K562 (cell line): ENCODE measurements around the gene MKLN1. TPM values are rescaled to one million over a fixed set of nuclear protein-coding genes. Genes with fewer than 3 reads are reported as not detected.

ENCODE experiments used
- ATAC-seq: fragments of 200-7000 bp; cut with Tn5 transposase; 3 replicates; pipeline ENCODE4 v1.9.1; 2020; ENCODE audit warnings: moderate library complexity
- BruUV-seq: library from RNA; stranded (reverse); fragments of 400-500 nt; replicated peaks from 2 replicates; lab custom pipeline; 2021; lab: Mats Ljungman, UMichigan
- CTCF ChIA-PET: fragments of 300-600 bp; formaldehyde crosslinking; extraction: SDS; loops from one replicate; lab custom pipeline; 2021; ENCODE audit warnings: low intra/inter-chr PET ratio; lab: Yijun Ruan, JAX
- POLR2A ChIA-PET: fragments of 300-600, 350-650 bp; sonication (Branson Sonifier 250); formaldehyde crosslinking; extraction: SDS; loops from one replicate; lab custom pipeline; 2021; ENCODE audit warnings: antibody characterized with exemption, inconsistent platforms; lab: Yijun Ruan, JAX
- DNase-seq, 4 experiments: peaks; one replicate each; pipeline versions ENCODE4 v3.0.0 to v3.0.0-alpha.2; 2011 to 2018; ENCODE audit warnings: low spot score in 3 of 4, mixed read lengths in 3 of 4; ENCODE audit errors: extremely low read depth in 1 of 4
- FAIRE-seq: peaks from 2 replicates; lab custom pipeline; 2011; peaks lifted over from hg19 to GRCh38; lab: Jason Lieb, UNC
- H2AFZ ChIP-seq: 2 replicates; pipeline ENCODE4 v1.6.0; 2011; ENCODE audit warnings: low read depth, low read length, control low read depth, inconsistent platforms
- H3K27ac ChIP-seq: fragments of 200-600 bp; 3 replicates; pipeline ENCODE4 v1.8.0; 2011; ENCODE audit warnings: low read depth, mild to moderate bottlenecking, control low read depth, inconsistent platforms, low read length, moderate library complexity, mixed read lengths; ENCODE audit errors: extremely low read depth
- H3K27me3 ChIP-seq, 2 experiments: fragments of 300-600 bp in 1 of 2; 2 replicates in 1 of 2; 3 replicates in 1 of 2; pipeline versions ENCODE4 v1.6.0 to v1.8.0; 2011; ENCODE audit warnings: inconsistent platforms in 2 of 2, low read length in 2 of 2, mild to moderate bottlenecking in 1 of 2, mixed read lengths in 1 of 2, moderate library complexity in 1 of 2; ENCODE audit not compliant: control insufficient read depth in 2 of 2, insufficient read depth in 2 of 2
- H3K36me3 ChIP-seq: fragments of 300-600 bp; 3 replicates; pipeline ENCODE4 v1.8.0; 2011; ENCODE audit warnings: mild to moderate bottlenecking, low read length, inconsistent platforms; ENCODE audit not compliant: control insufficient read depth, insufficient read depth
- H3K4me1 ChIP-seq, 2 experiments: fragments of 200-600 bp in 1 of 2; replicated peaks in 1 of 2; 2 replicates in 1 of 2; 3 replicates in 1 of 2; pipeline versions ENCODE4 v1.5.1 to v1.8.0; 2011; ENCODE audit warnings: inconsistent platforms in 2 of 2, low read length in 2 of 2, mild to moderate bottlenecking in 1 of 2, mixed read lengths in 1 of 2, moderate library complexity in 1 of 2; ENCODE audit not compliant: control insufficient read depth in 2 of 2, insufficient read depth in 2 of 2
- H3K4me2 ChIP-seq: 2 replicates; pipeline ENCODE4 v1.6.1; 2011; ENCODE audit warnings: low read length, control low read depth, inconsistent platforms, mixed read lengths; ENCODE audit not compliant: insufficient read depth
- H3K4me3 ChIP-seq: fragments of 200-600 bp; sonication (generic), shearing (Covaris generic); 2 replicates; pipeline ENCODE4 v1.5.1; 2016; ENCODE audit warnings: control low read depth, inconsistent platforms
- H3K79me2 ChIP-seq: fragments of 200-600 bp; 3 replicates; pipeline ENCODE4 v1.8.0; 2011; ENCODE audit warnings: low read length, inconsistent platforms; ENCODE audit not compliant: control insufficient read depth, insufficient read depth
- H3K9ac ChIP-seq, 2 experiments: 2 replicates each; pipeline versions ENCODE4 v1.6.0 to v1.6.1; 2011; ENCODE audit warnings: low read depth in 2 of 2, low read length in 2 of 2, control low read depth in 1 of 2, inconsistent platforms in 1 of 2, mild to moderate bottlenecking in 1 of 2, mixed read lengths in 1 of 2; ENCODE audit not compliant: insufficient read depth in 1 of 2
- H3K9me1 ChIP-seq: one replicate; pipeline ENCODE4 v1.6.0; 2011; ENCODE audit warnings: inconsistent platforms, mild to moderate bottlenecking, low read length, moderate library complexity; ENCODE audit not compliant: control insufficient read depth, insufficient read depth
- H3K9me3 ChIP-seq: replicated peaks from 2 replicates; pipeline ENCODE4 v1.5.1; 2011; ENCODE audit warnings: low read depth, low read length, inconsistent platforms; ENCODE audit not compliant: control insufficient read depth, insufficient read depth
- H4K20me1 ChIP-seq: replicated peaks from 2 replicates; pipeline ENCODE4 v1.6.1; 2011; ENCODE audit warnings: low read length, inconsistent platforms, mixed read lengths; ENCODE audit not compliant: control insufficient read depth, insufficient read depth
- ETS2 ChIP-seq: IDR thresholded peaks from 2 replicates; pipeline ENCODE4 v1.6.1; 2016; ENCODE audit warnings: borderline replicate concordance, missing genetic modification characterization, mild to moderate bottlenecking, moderate library complexity, missing compliant biosample characterization; ENCODE audit not compliant: poor library complexity, severe bottlenecking
- PCBP1 ChIP-seq: fragments of 200-400 bp; formaldehyde crosslinking; IDR thresholded peaks from 2 replicates; pipeline ENCODE4 v1.6.1; 2018; ENCODE audit warnings: mild to moderate bottlenecking, low read depth, low read length; ENCODE audit not compliant: poor library complexity, severe bottlenecking
- POLR3A ChIP-seq: IDR thresholded peaks from 2 replicates; pipeline ENCODE4 v1.6.1; 2011; ENCODE audit warnings: borderline replicate concordance, mild to moderate bottlenecking, moderate library complexity; ENCODE audit not compliant: insufficient read length, insufficient read depth; ENCODE audit errors: extremely low read depth
- RAD21 ChIP-seq, 2 experiments: fragments of 250-450 bp in 1 of 2; fragments of 450-650 bp in 1 of 2; sonication (Bioruptor Pico) in 1 of 2; formaldehyde crosslinking in 1 of 2; IDR thresholded peaks in 1 of 2; conservative IDR thresholded peaks in 1 of 2; 2 replicates each; pipeline versions ENCODE4 v1.4.0 to v1.8.0; 2020 to 2022; ENCODE audit warnings: mild to moderate bottlenecking in 2 of 2, moderate library complexity in 1 of 2
- SIN3A ChIP-seq, 2 experiments: fragments of 150-350 bp in 1 of 2; IDR thresholded peaks; 2 replicates each; pipeline ENCODE4 v1.6.1; 2011 to 2016; ENCODE audit warnings: borderline replicate concordance in 2 of 2, low read depth in 2 of 2, low read length in 2 of 2, mild to moderate bottlenecking in 2 of 2, moderate library complexity in 2 of 2; ENCODE audit not compliant: control insufficient read depth in 1 of 2
- SRSF3 ChIP-seq: fragments of 200-400 bp; formaldehyde crosslinking; IDR thresholded peaks from 2 replicates; pipeline ENCODE4 v1.6.1; 2016; ENCODE audit warnings: mild to moderate bottlenecking, low read length, moderate library complexity; ENCODE audit not compliant: insufficient read depth
- THRAP3 ChIP-seq: fragments of 450-650 bp; IDR thresholded peaks from 2 replicates; pipeline ENCODE4 v1.6.1; 2016; ENCODE audit warnings: mild to moderate bottlenecking, inconsistent platforms, borderline replicate concordance
- WGBS: fragments of 100-300 bp; shearing (Covaris generic); methylation state at CpG from one replicate; pipeline ENCODE4 v1.1.6; 2016; ENCODE audit warnings: low coverage, mixed read lengths; ENCODE audit not compliant: insufficient coverage; ENCODE audit errors: missing lambda C conversion rate; 5-methylcytosine and 5-hydroxymethylcytosine counted together
- in situ Hi-C: fragments of 300-500 bp; cut with MboI; formaldehyde crosslinking; loops from 4 replicates; pipeline ENCODE4 v1.15.0; 2018; ENCODE audit warnings: inconsistent platforms, mixed read lengths
- intact Hi-C: fragments of 100-400 bp; cut with micrococcal nuclease; formaldehyde crosslinking; loops from 2 replicates; pipeline ENCODE4 v1.14.2; 2022
- polyA plus RNA-seq, 8 experiments: library from polyadenylated mRNA; depleted of rRNA in 4 of 8; stranded (reverse) in 5 of 8; unstranded in 3 of 8; fragments of >200 nt; fragmentation: Nextera tagmentation in 2 of 8; fragmentation: Illumina TruSeq in 1 of 8; extraction: Ambion mirVana in 2 of 8; extraction: Trizol in 1 of 8; gene quantifications; 2 replicates each; pipeline versions ENCODE4 v1.2.1 to v1.2.3, GENCODE V29; 2011 to 2014; ENCODE audit warnings: inconsistent platforms in 1 of 8, missing spikeins in 1 of 8
- total RNA-seq, 7 experiments: library from RNA; depleted of rRNA in 6 of 7; stranded (reverse); fragments of >200 nt in 6 of 7; fragmentation: Illumina TruSeq in 2 of 7; extraction: Trizol in 2 of 7; gene quantifications; 2 replicates each; pipeline versions ENCODE4 v1.2.1 to v1.2.3, GENCODE V29; 2011 to 2021; ENCODE audit warnings: low replicate concordance in 1 of 7
- TF ChIP-seq, protein P1 (sequence below): sonication (generic); formaldehyde crosslinking; IDR thresholded peaks from 2 replicates; pipeline ENCODE4 v1.4.0; 2020; ENCODE audit warnings: mild to moderate bottlenecking, missing genetic modification reagents
- TF ChIP-seq, protein P2 (sequence below): fragments of 250-450 bp; sonication (Bioruptor Pico); IDR thresholded peaks from 2 replicates; pipeline ENCODE4 v1.8.0; 2021; ENCODE audit warnings: borderline replicate concordance, mild to moderate bottlenecking, moderate library complexity; ENCODE audit not compliant: poor library complexity, severe bottlenecking
- TF ChIP-seq, protein P3 (sequence below): IDR thresholded peaks from 3 replicates; pipeline ENCODE4 v1.6.1; 2011; ENCODE audit warnings: borderline replicate concordance, mild to moderate bottlenecking, moderate library complexity; ENCODE audit not compliant: insufficient read length; ENCODE audit errors: extremely low read depth

MKLN1 gene
- total and polyA plus RNA-seq, 9 of the 15 experiments (the other 6 are each of a cell fraction or from before 2014, with no cell fraction given) = 18.6 to 80.4 (median 56.0) TPM

DNA sequence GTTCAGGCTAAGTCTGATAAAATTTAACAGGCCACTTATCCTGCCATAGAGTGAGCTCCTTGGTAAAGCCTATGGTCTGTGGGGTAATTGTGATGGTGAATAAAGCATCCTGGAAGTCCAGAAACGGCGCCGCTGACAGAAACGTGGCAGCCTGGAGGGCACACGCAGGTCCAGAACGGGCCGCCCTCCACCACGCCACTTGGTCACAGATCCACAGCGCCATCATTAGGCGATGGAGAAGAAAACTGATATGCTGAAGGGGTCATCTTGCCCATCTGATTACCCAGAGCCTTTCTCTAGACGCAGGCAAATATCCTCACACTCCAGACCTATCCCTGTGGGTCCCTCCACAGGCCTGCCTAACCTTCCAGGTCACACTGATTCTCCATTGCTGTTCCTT lies 190.9 kb downstream of the MKLN1 start (continued):
- TF ChIP-seq ETS2 (tag) (no peak), RAD21 (CRISPR knock-in tag; conservative IDR thresholded peaks at IDR 0.05 in 1 of 2, IDR thresholded peaks at IDR 0.05 in 1 of 2) (0 out of 4 replicates have a peak, but pooled peaks of 1 of the 2 experiments have one; percentile 23), SRSF3 (no peak), SIN3A (IDR thresholded peaks at IDR 0.05; ENCODE audit: borderline replicate concordance in 2 of 2, control insufficient read depth in 1 of 2, low read depth in 2 of 2, low read length in 2 of 2) (no peak)
- TF ChIP-seq, protein P1, sequence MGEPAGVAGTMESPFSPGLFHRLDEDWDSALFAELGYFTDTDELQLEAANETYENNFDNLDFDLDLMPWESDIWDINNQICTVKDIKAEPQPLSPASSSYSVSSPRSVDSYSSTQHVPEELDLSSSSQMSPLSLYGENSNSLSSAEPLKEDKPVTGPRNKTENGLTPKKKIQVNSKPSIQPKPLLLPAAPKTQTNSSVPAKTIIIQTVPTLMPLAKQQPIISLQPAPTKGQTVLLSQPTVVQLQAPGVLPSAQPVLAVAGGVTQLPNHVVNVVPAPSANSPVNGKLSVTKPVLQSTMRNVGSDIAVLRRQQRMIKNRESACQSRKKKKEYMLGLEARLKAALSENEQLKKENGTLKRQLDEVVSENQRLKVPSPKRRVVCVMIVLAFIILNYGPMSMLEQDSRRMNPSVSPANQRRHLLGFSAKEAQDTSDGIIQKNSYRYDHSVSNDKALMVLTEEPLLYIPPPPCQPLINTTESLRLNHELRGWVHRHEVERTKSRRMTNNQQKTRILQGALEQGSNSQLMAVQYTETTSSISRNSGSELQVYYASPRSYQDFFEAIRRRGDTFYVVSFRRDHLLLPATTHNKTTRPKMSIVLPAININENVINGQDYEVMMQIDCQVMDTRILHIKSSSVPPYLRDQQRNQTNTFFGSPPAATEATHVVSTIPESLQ (CRISPR knock-in tag) = no peak

DNA sequence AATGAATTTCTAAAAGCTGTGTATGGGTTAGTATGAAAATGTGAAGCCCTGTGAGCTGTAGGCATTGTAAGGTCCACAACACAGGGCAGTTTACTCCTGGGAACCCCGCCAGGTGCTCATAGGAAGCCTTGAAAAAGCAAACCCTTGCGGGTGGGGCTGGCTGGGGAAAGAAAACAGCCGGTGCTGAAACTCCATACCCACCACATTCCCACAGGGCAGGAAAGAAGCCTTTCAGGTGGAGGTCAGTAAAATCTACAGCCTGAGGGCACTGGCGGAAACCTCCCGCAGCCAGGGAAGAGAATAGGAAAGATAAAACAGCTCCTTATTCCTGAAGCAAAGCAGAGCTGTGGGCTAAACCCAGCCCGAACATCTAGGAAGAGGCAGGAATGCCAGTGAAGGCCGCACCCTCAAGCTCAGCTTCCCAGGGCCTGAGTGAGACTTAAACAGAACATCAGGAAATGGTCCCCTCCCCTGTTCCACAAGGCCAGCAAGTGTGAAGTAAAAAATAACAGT lies 194.0 kb downstream of the MKLN1 start:
- Histone ChIP-seq H3K9ac (no peak overlapping the region), H3K36me3 (no peaks in the 10 kb centered on the region), H3K4me2 (no peak overlapping the region), H3K79me2 (no peaks in the 10 kb centered on the region), H3K4me1 (no peaks in the 10 kb centered on the region), H3K4me3 (no peak overlapping the region), H4K20me1 (no peaks in the 10 kb centered on the region), H3K9me1 (no peaks in the 10 kb centered on the region), H3K27ac (no peak overlapping the region), H3K27me3 (peaks cover 44 to 62% of the 10 kb centered on the region in 2 experiments), H3K9me3 (no peaks in the 10 kb centered on the region), H2AFZ (no peak overlapping the region)
- in situ Hi-C loops (no loop called here), intact Hi-C loops (no loop called here)
- DNase-seq (no peak), FAIRE-seq (no peak), ATAC-seq (no peak; the same call in 2 of the 3 replicates)
- BruUV-seq = no TSS peak
- 0% methylated on average over 7 of the region's 7 CpGs for WGBS
- CTCF ChIA-PET = no interaction called here
- POLR2A ChIA-PET = interaction anchor here (0.7 kb wide), 1 partner anchor 12 kb away, joined by 4 read pairs; no protein-coding TSS in a partner anchor
- TF ChIP-seq, protein P2, sequence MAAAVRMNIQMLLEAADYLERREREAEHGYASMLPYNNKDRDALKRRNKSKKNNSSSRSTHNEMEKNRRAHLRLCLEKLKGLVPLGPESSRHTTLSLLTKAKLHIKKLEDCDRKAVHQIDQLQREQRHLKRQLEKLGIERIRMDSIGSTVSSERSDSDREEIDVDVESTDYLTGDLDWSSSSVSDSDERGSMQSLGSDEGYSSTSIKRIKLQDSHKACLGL = no peak
- TF ChIP-seq, protein P3, sequence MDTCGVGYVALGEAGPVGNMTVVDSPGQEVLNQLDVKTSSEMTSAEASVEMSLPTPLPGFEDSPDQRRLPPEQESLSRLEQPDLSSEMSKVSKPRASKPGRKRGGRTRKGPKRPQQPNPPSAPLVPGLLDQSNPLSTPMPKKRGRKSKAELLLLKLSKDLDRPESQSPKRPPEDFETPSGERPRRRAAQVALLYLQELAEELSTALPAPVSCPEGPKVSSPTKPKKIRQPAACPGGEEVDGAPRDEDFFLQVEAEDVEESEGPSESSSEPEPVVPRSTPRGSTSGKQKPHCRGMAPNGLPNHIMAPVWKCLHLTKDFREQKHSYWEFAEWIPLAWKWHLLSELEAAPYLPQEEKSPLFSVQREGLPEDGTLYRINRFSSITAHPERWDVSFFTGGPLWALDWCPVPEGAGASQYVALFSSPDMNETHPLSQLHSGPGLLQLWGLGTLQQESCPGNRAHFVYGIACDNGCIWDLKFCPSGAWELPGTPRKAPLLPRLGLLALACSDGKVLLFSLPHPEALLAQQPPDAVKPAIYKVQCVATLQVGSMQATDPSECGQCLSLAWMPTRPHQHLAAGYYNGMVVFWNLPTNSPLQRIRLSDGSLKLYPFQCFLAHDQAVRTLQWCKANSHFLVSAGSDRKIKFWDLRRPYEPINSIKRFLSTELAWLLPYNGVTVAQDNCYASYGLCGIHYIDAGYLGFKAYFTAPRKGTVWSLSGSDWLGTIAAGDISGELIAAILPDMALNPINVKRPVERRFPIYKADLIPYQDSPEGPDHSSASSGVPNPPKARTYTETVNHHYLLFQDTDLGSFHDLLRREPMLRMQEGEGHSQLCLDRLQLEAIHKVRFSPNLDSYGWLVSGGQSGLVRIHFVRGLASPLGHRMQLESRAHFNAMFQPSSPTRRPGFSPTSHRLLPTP = no peak
- no peak for TF ChIP-seq PCBP1
- no peak for TF ChIP-seq POLR3A
- TF ChIP-seq THRAP3 = no peak
